GM19468 (cell line): ENCODE data around the gene CFAP61.
"Not testable (repeated sequence)": the region's sequence is repeated elsewhere in the genome, so short reads cannot be mapped to it uniquely, and the experiment has no call there.

Source experiments
- ATAC-seq: cut with Tn5 transposase; IDR thresholded peaks from one replicate; pipeline ENCODE4 v1.9.1; 2021; ENCODE audit warnings: mild to moderate bottlenecking, moderate library complexity, moderate number of reproducible peaks; ENCODE audit not compliant: unreplicated experiment; ENCODE audit errors: extremely low read depth

CFAP61 gene

GRCh38 chr20:20084296-20084752, 32.0 kb downstream of the CFAP61 start:
- no peak for ATAC-seq

GRCh38 chr20:20085071-20085470, 32.7 kb downstream of the CFAP61 start:
- ATAC-seq = no peak

GRCh38 chr20:20085812-20086211, 33.5 kb downstream of the CFAP61 start:
- ATAC-seq = no peak

GRCh38 chr20:20089018-20089417, 36.7 kb downstream of the CFAP61 start:
- no peak for ATAC-seq

GRCh38 chr20:20089939-20090338, 37.6 kb downstream of the CFAP61 start:
- no peak for ATAC-seq

GRCh38 chr20:20092827-20093226, 40.5 kb downstream of the CFAP61 start:
- ATAC-seq = no peak

- no peak for ATAC-seq
Observed at GRCh38 chr20:20094410-20094809, 42.1 kb downstream of the CFAP61 start.

GRCh38 chr20:20095114-20095872, 43.0 kb downstream of the CFAP61 start:
- ATAC-seq = no peak

GRCh38 chr20:20096421-20096820, 44.1 kb downstream of the CFAP61 start:
- no peak for ATAC-seq

GRCh38 chr20:20100881-20101280, 48.5 kb downstream of the CFAP61 start:
- no peak for ATAC-seq

GRCh38 chr20:20102163-20102562, 49.8 kb downstream of the CFAP61 start:
- ATAC-seq = no peak

GRCh38 chr20:20102716-20103258, 50.5 kb downstream of the CFAP61 start:
- no peak for ATAC-seq

- ATAC-seq = no peak
Observed at GRCh38 chr20:20103486-20103885, 51.2 kb downstream of the CFAP61 start.

GRCh38 chr20:20123187-20123586, 70.9 kb downstream of the CFAP61 start:
- not testable (repeated sequence) for ATAC-seq

- ATAC-seq = no peak
Observed at GRCh38 chr20:20130399-20130798, 78.1 kb downstream of the CFAP61 start.

- ATAC-seq = no peak
Observed at GRCh38 chr20:20134941-20135575, 82.7 kb downstream of the CFAP61 start.

- ATAC-seq = no peak
Observed at GRCh38 chr20:20136313-20136712, 84.0 kb downstream of the CFAP61 start.

GRCh38 chr20:20137851-20138250, 85.5 kb downstream of the CFAP61 start:
- no peak for ATAC-seq

- no peak for ATAC-seq
Observed at GRCh38 chr20:20138301-20139064, 86.2 kb downstream of the CFAP61 start.

- no peak for ATAC-seq
Observed at GRCh38 chr20:20139403-20139802, 87.1 kb downstream of the CFAP61 start.

- no peak for ATAC-seq
Observed at GRCh38 chr20:20143165-20143564, 90.8 kb downstream of the CFAP61 start.
